Body of pancreas (tissue), 4 donors: Measurements from ENCODE around the gene P2RY8. TPM values are rescaled to one million over a fixed set of nuclear protein-coding genes. Genes with fewer than 3 reads are reported as not detected.

Experiments
- ATAC-seq: fragments of 150-250 bp; one replicate; pipeline ENCODE4 v1.9.1; 2016
- DNase-seq, 4 donors: peaks; one replicate each; pipeline ENCODE4 v3.0.0-alpha.2; 2019
- H3K27ac ChIP-seq, 4 donors: fragments of 200-600 bp; sonication (generic); 1 replicate in 3 of 4; 2 replicates in 1 of 4; pipeline versions ENCODE4 v1.5.1 to v1.6.1; 2016 to 2019; ENCODE audit warnings: mild to moderate bottlenecking in 1 of 4, mixed read lengths in 1 of 4, moderate library complexity in 1 of 4
- H3K27me3 ChIP-seq, 2 donors: fragments of 200-600 bp; sonication (generic); one replicate each; pipeline ENCODE4 v1.6.0; 2016; ENCODE audit warnings: mild to moderate bottlenecking in 1 of 2
- H3K36me3 ChIP-seq, 2 donors: fragments of 200-600 bp; sonication (generic); replicated peaks in 1 of 2; 2 replicates each; pipeline ENCODE4 v1.5.1; 2016; ENCODE audit warnings: low read depth in 2 of 2; ENCODE audit not compliant: insufficient read depth in 1 of 2
- H3K4me1 ChIP-seq: fragments of 200-600 bp; sonication (generic); one replicate; pipeline ENCODE4 v1.6.0; 2016
- H3K4me3 ChIP-seq, 2 donors: fragments of 200-600 bp; sonication (generic); 1 replicate in 1 of 2; 2 replicates in 1 of 2; pipeline ENCODE4 v1.5.1; 2016 to 2019
- H3K9me3 ChIP-seq, 3 donors: fragments of 200-600 bp; sonication (generic); 1 replicate in 2 of 3; 2 replicates in 1 of 3; pipeline ENCODE4 v1.5.1; 2016
- CTCF ChIP-seq, 7 experiments: fragments of 450-650 bp in 4 of 7; fragments of 200-600 bp in 3 of 7; sonication (generic) in 3 of 7; IDR thresholded peaks; one replicate each; pipeline ENCODE4 v1.5.1; 2016 to 2019; ENCODE audit warnings: antibody characterized with exemption in 7 of 7
- POLR2A ChIP-seq, 3 donors: fragments of 450-650 bp; IDR thresholded peaks; one replicate each; pipeline ENCODE4 v1.6.1; 2016; ENCODE audit warnings: antibody characterized with exemption in 3 of 3, mild to moderate bottlenecking in 2 of 3
- WGBS, 2 donors: methylation state at CpG; one replicate each; pipeline ENCODE4 v1.1.5; 2017; 5-methylcytosine and 5-hydroxymethylcytosine counted together
- intact Hi-C: fragments of 100-400 bp; cut with DNase I; formaldehyde crosslinking; loops from one replicate; pipeline ENCODE4 v1.15.1; 2023
- total RNA-seq, 2 donors: library from RNA; depleted of rRNA; stranded (reverse); fragments of >200 nt; gene quantifications; one replicate each; pipeline ENCODE4 v1.1.0, GENCODE V29; 2016

Gene P2RY8
- total RNA-seq, 2 donors from 2014 or later: 0.66 to 0.78 TPM

GRCh38 chrX:1462596-1463251 lies 74.3 kb downstream of the P2RY8 start:
- Histone ChIP-seq H3K36me3 (no peaks in the 10 kb centered on the region), H3K27ac (no peak overlapping the region), H3K27me3 (no peaks in the 10 kb centered on the region), H3K4me3 (no peak overlapping the region), H3K4me1 (no peaks in the 10 kb centered on the region), H3K9me3 (no peaks in the 10 kb centered on the region)
- intact Hi-C loops: loop anchor here (10.0 kb wide), 1 partner anchor 112 kb away; no protein-coding TSS in a partner anchor
- TF ChIP-seq CTCF (IDR thresholded peaks at IDR 0.05) (no peak), POLR2A (IDR thresholded peaks at IDR 0.05) (no peak)
- ATAC-seq: peak; percentile 45
- 52 to 63% methylated on average over 19 of the region's 19 CpGs for WGBS, 2 donors
- peak in 1 of 4 donors; percentile 17 for DNase-seq

- ATAC-seq: no peak
- no peak for TF ChIP-seq CTCF (IDR thresholded peaks at IDR 0.05)
- no peak for TF ChIP-seq POLR2A (IDR thresholded peaks at IDR 0.05)
- intact Hi-C loops: loop anchor here (10.0 kb wide), 1 partner anchor 113 kb away; no protein-coding TSS in a partner anchor
- Histone ChIP-seq H3K4me3 (no peak overlapping the region), H3K27ac (no peak overlapping the region), H3K4me1 (no peaks in the 10 kb centered on the region), H3K36me3 (no peaks in the 10 kb centered on the region), H3K9me3 (no peaks in the 10 kb centered on the region), H3K27me3 (no peaks in the 10 kb centered on the region)
- DNase-seq: no peak
Measured at GRCh38 chrX:1462110-1462509, 74.9 kb downstream of the P2RY8 start.

DNA sequence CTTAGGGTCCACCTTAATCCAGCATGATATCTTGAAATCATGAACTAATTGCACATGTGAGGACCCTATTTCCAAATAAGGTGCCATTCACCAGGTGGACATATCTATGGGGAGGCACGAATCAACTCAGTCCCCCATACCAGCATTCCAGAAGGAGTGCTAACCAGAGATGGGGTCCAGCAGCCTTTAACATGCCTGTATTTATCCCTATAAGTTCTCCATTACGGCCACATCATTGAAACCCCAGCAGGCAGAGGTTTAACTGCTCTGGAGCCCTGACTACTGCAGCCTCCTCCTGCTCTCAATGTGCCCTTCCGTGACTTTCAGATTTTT lies 81.1 kb downstream of the P2RY8 start:
- Histone ChIP-seq H3K9me3 (no peaks in the 10 kb centered on the region), H3K27ac (no peak overlapping the region), H3K4me3 (no peak overlapping the region), H3K4me1 (peaks cover 15% of the 10 kb centered on the region), H3K36me3 (no peaks in the 10 kb centered on the region), H3K27me3 (no peaks in the 10 kb centered on the region)
- 56 to 65% methylated on average over 3 of the region's 3 CpGs for WGBS, 2 donors
- intact Hi-C loops: no loop called here
- DNase-seq: no peak
- ATAC-seq: no peak
- TF ChIP-seq POLR2A (IDR thresholded peaks at IDR 0.05): no peak
- TF ChIP-seq CTCF (IDR thresholded peaks at IDR 0.05): no peak

- Histone ChIP-seq H3K36me3 (no peaks in the 10 kb centered on the region), H3K4me1 (peaks cover 18% of the 10 kb centered on the region), H3K4me3 (no peak overlapping the region), H3K27me3 (no peaks in the 10 kb centered on the region), H3K9me3 (no peaks in the 10 kb centered on the region), H3K27ac (peak overlapping the region in 1 of 4 donors; percentile 96)
- TF ChIP-seq CTCF (IDR thresholded peaks at IDR 0.05): peak; percentile 80 to 98 (median 90)
- no peak for TF ChIP-seq POLR2A (IDR thresholded peaks at IDR 0.05)
- ATAC-seq (peak; percentile 25), DNase-seq (peak; percentile 76 to 88 (median 83))
- intact Hi-C loops: no loop called here
- 6% methylated on average over 24 to 36 of the region's 45 CpGs for WGBS, 2 donors
Measured at GRCh38 chrX:1453951-1454785, 82.8 kb downstream of the P2RY8 start.
